ENCODE measurements around the gene NYAP2. TPM values are rescaled to one million over a fixed set of nuclear protein-coding genes. Genes with fewer than 3 reads are reported as not detected.
A peak's percentile ranks its signal among the peaks of the same experiment; 100 is the strongest.

Gene NYAP2
- total RNA-seq, 1 experiment from 2014 or later: not detected

DNA sequence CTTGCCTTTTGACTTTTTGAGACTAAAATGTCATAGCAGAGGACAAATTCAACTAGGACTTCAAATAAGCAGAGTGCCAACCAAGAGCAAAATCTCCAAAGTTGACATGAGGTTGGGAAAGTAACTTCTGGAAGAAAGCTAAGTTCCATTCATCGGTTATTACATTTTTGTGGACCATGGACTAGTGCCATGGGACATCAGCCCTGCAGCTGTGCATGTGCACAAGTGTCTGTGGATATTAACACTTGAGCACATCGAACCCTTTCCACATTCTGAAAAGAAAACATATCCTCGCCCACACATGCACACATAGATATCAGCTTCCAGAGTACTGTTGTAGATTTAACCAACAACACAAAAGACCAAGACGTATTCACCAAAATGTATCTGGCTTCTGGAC, 262.6 kb downstream of the NYAP2 start:
- Mint-ChIP-seq H3K27ac (no peak overlapping the region), H3K4me3 (no peak overlapping the region), H3K9me3 (peaks cover 7% of the 10 kb centered on the region; the same call in 1 of the 2 replicates), H3K4me1 (peaks cover 30% of the 10 kb centered on the region), H3K36me3 (no peaks in the 10 kb centered on the region), H3K27me3 (ENCODE audit: low read depth) (no peaks in the 10 kb centered on the region)
- no peak for TF ChIP-seq TP53 (CRISPR knock-in tag; IDR thresholded peaks at IDR 0.05)
- TF ChIP-seq CTCF (IDR thresholded peaks at IDR 0.05): no peak
- TF ChIP-seq ZNF263 (CRISPR knock-in tag; IDR thresholded peaks at IDR 0.05; ENCODE audit: low read depth): no peak
- TF ChIP-seq ETV6 (CRISPR knock-in tag; IDR thresholded peaks at IDR 0.05): no peak
- no peak for TF ChIP-seq OVOL2 (CRISPR knock-in tag; IDR thresholded peaks at IDR 0.05; ENCODE audit: borderline replicate concordance)
- TF ChIP-seq GRHL2 (CRISPR knock-in tag; IDR thresholded peaks at IDR 0.05; ENCODE audit: insufficient replicate concordance, severe bottlenecking): no peak
- ChIA-PET POLR2A (no interaction called here), CTCF (interaction anchor here (1.5 kb wide), 2 partner anchors 379 to 1138 kb away, joined by 3 to 5 read pairs; partner anchors contain the start of gene IRS1)
- ATAC-seq (no peak), DNase-seq (ENCODE audit: low spot score) (no peak)

DNA sequence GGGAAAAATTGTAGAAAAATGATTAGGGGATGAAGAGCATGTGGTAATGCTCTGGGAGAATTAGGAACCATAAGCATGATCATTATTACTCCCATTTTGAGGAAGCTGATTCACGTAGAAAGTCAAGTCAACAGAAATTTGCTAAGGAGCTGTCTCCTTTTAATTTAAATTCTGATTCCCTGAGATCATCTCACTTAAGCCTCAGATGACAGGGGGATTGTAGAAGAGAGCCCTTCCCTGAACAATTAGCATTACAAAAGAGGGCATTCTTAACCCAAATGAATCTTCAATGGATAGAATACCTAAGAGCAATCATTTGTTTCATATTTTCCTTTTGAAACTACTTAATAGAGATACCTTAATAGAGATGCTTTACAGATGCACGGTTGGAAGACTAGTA, 267.9 kb downstream of the NYAP2 start:
- Mint-ChIP-seq H3K9me3 (peaks cover 7% of the 10 kb centered on the region; the same call in 1 of the 2 replicates), H3K36me3 (no peaks in the 10 kb centered on the region), H3K27ac (no peak overlapping the region), H3K4me1 (peaks cover 40% of the 10 kb centered on the region), H3K27me3 (ENCODE audit: low read depth) (no peaks in the 10 kb centered on the region), H3K4me3 (no peak overlapping the region)
- CTCF ChIA-PET: interaction anchor here (0.6 to 1.0 kb wide), 2 partner anchors 363 to 1168 kb away, joined by 3 read pairs; partner anchors contain the start of gene RHBDD1
- ATAC-seq: peak; percentile 71
- POLR2A ChIA-PET: no interaction called here
- TF ChIP-seq OVOL2 (CRISPR knock-in tag; IDR thresholded peaks at IDR 0.05; ENCODE audit: borderline replicate concordance) (no peak), TEAD1 (CRISPR knock-in tag; IDR thresholded peaks at IDR 0.05) (no peak), FOXP4 (CRISPR knock-in tag; IDR thresholded peaks at IDR 0.05) (no peak), GABPB1 (CRISPR knock-in tag; IDR thresholded peaks at IDR 0.05) (no peak), ETV6 (CRISPR knock-in tag; IDR thresholded peaks at IDR 0.05) (no peak), SMAD3 (CRISPR knock-in tag; IDR thresholded peaks at IDR 0.05; ENCODE audit: borderline replicate concordance) (no peak), ERG (CRISPR knock-in tag; IDR thresholded peaks at IDR 0.05) (no peak), ZNF425 (CRISPR knock-in tag; conservative IDR thresholded peaks at IDR 0.05) (no peak), ZNF138 (CRISPR knock-in tag; conservative IDR thresholded peaks at IDR 0.05) (no peak), CREM (CRISPR knock-in tag; IDR thresholded peaks at IDR 0.05) (no peak), CREB1 (CRISPR knock-in tag; IDR thresholded peaks at IDR 0.05) (no peak), ATF3 (CRISPR knock-in tag; conservative IDR thresholded peaks at IDR 0.05) (no peak), FOXJ3 (CRISPR knock-in tag; IDR thresholded peaks at IDR 0.05; ENCODE audit: borderline replicate concordance) (no peak), SMAD4 (CRISPR knock-in tag; IDR thresholded peaks at IDR 0.05) (no peak)
- TF ChIP-seq, protein P1, sequence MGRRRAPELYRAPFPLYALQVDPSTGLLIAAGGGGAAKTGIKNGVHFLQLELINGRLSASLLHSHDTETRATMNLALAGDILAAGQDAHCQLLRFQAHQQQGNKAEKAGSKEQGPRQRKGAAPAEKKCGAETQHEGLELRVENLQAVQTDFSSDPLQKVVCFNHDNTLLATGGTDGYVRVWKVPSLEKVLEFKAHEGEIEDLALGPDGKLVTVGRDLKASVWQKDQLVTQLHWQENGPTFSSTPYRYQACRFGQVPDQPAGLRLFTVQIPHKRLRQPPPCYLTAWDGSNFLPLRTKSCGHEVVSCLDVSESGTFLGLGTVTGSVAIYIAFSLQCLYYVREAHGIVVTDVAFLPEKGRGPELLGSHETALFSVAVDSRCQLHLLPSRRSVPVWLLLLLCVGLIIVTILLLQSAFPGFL (CRISPR knock-in tag; IDR thresholded peaks at IDR 0.05; ENCODE audit: borderline replicate concordance): no peak
- TF ChIP-seq, protein P2, sequence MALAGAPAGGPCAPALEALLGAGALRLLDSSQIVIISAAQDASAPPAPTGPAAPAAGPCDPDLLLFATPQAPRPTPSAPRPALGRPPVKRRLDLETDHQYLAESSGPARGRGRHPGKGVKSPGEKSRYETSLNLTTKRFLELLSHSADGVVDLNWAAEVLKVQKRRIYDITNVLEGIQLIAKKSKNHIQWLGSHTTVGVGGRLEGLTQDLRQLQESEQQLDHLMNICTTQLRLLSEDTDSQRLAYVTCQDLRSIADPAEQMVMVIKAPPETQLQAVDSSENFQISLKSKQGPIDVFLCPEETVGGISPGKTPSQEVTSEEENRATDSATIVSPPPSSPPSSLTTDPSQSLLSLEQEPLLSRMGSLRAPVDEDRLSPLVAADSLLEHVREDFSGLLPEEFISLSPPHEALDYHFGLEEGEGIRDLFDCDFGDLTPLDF (CRISPR knock-in tag; IDR thresholded peaks at IDR 0.05): no peak
- TF ChIP-seq, protein P3, sequence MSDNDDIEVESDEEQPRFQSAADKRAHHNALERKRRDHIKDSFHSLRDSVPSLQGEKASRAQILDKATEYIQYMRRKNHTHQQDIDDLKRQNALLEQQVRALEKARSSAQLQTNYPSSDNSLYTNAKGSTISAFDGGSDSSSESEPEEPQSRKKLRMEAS (CRISPR knock-in tag; IDR thresholded peaks at IDR 0.05): no peak
- DNase-seq (ENCODE audit: low spot score): no peak

All from WTC11 (cell line).